Measurements from ENCODE around the gene AP2A2. TPM values are rescaled to one million over a fixed set of nuclear protein-coding genes. Genes with fewer than 3 reads are reported as not detected.
"Not testable (repeated sequence)": the region's sequence is repeated elsewhere in the genome, so short reads cannot be mapped to it uniquely, and the experiment has no call there.

Gene AP2A2
- total and polyA plus RNA-seq, 5 donors, result 22.4 to 55.0 (median 48.9) TPM

- intact Hi-C loops (cut with DNase I), result no loop called here
- H3K4me3 ChIP-seq (ENCODE audit: low read length), result no peak overlapping the region
- 93% methylated on average over 17 of the region's 17 CpGs for WGBS
- H3K27me3 ChIP-seq (ENCODE audit: control insufficient read depth, insufficient read depth), result no peaks in the 10 kb centered on the region
- no peak overlapping the region for H3K27ac ChIP-seq (ENCODE audit: low read length)
- no peaks in the 10 kb centered on the region for H3K4me1 ChIP-seq (ENCODE audit: control insufficient read depth, insufficient read depth, low read length)
- DNase-seq (peak in 1 of 3 donors; percentile 46), ATAC-seq (no peak)
- H3K9me3 ChIP-seq (ENCODE audit: control insufficient read depth, low read length), result no peaks in the 10 kb centered on the region
Measured at GRCh38 chr11:1009991-1010390, 84.3 kb downstream of the AP2A2 start.

- intact Hi-C loops (cut with DNase I), result no loop called here
- Histone ChIP-seq H3K4me1 (ENCODE audit: control insufficient read depth, insufficient read depth, low read length) (no peaks in the 10 kb centered on the region), H3K4me3 (ENCODE audit: low read length) (no peak overlapping the region), H3K27me3 (ENCODE audit: control insufficient read depth, insufficient read depth) (no peaks in the 10 kb centered on the region), H3K9me3 (ENCODE audit: control insufficient read depth, low read length) (no peaks in the 10 kb centered on the region), H3K27ac (ENCODE audit: low read length) (no peak overlapping the region)
- DNase-seq, result no peak
- WGBS, result 90% methylated on average over 35 of the region's 35 CpGs
- ATAC-seq, result no peak
Measured at GRCh38 chr11:1010551-1011319, 85.1 kb downstream of the AP2A2 start.

- intact Hi-C loops (cut with DNase I), result no loop called here
- Histone ChIP-seq H3K9me3 (ENCODE audit: control insufficient read depth, low read length) (no peaks in the 10 kb centered on the region), H3K27me3 (ENCODE audit: control insufficient read depth, insufficient read depth) (no peaks in the 10 kb centered on the region), H3K4me3 (ENCODE audit: low read length) (no peak overlapping the region), H3K4me1 (ENCODE audit: control insufficient read depth, insufficient read depth, low read length) (no peaks in the 10 kb centered on the region), H3K27ac (ENCODE audit: low read length) (no peak overlapping the region)
- WGBS, result 86% methylated on average over 17 of the region's 17 CpGs
- no peak for DNase-seq
- ATAC-seq, result no peak
Measured at GRCh38 chr11:1011320-1011698, 85.6 kb downstream of the AP2A2 start.

GRCh38 chr11:1012291-1012690 is 86.6 kb downstream of the AP2A2 start:
- Histone ChIP-seq H3K9me3 (ENCODE audit: control insufficient read depth, low read length) (no peaks in the 10 kb centered on the region), H3K27me3 (ENCODE audit: control insufficient read depth, insufficient read depth) (no peaks in the 10 kb centered on the region), H3K27ac (ENCODE audit: low read length) (no peak overlapping the region), H3K4me3 (ENCODE audit: low read length) (no peak overlapping the region), H3K4me1 (ENCODE audit: control insufficient read depth, insufficient read depth, low read length) (no peaks in the 10 kb centered on the region)
- intact Hi-C loops (cut with DNase I), result no loop called here
- ATAC-seq (no peak), DNase-seq (no peak)
- 90% methylated on average over 17 of the region's 17 CpGs for WGBS

GRCh38 chr11:1012740-1013630 is 87.3 kb downstream of the AP2A2 start:
- WGBS, result 88% methylated on average over 28 of the region's 28 CpGs
- ATAC-seq, result no peak
- Histone ChIP-seq H3K4me1 (ENCODE audit: control insufficient read depth, insufficient read depth, low read length) (no peaks in the 10 kb centered on the region), H3K27me3 (ENCODE audit: control insufficient read depth, insufficient read depth) (no peaks in the 10 kb centered on the region), H3K9me3 (ENCODE audit: control insufficient read depth, low read length) (no peaks in the 10 kb centered on the region), H3K27ac (ENCODE audit: low read length) (no peak overlapping the region), H3K4me3 (ENCODE audit: low read length) (no peak overlapping the region)
- peak in 1 of 3 donors; percentile 42 for DNase-seq
- intact Hi-C loops (cut with DNase I), result no loop called here

- Histone ChIP-seq H3K27ac (ENCODE audit: low read length) (no peak overlapping the region), H3K4me1 (ENCODE audit: control insufficient read depth, insufficient read depth, low read length) (no peaks in the 10 kb centered on the region), H3K27me3 (ENCODE audit: control insufficient read depth, insufficient read depth) (no peaks in the 10 kb centered on the region), H3K4me3 (ENCODE audit: low read length) (no peak overlapping the region), H3K9me3 (ENCODE audit: control insufficient read depth, low read length) (no peaks in the 10 kb centered on the region)
- WGBS, result 94% methylated on average over 12 of the region's 12 CpGs
- no peak for ATAC-seq
- no peak for DNase-seq
- intact Hi-C loops (cut with DNase I), result no loop called here
Measured at GRCh38 chr11:1013631-1013935, 87.9 kb downstream of the AP2A2 start.

- Histone ChIP-seq H3K4me1 (ENCODE audit: control insufficient read depth, insufficient read depth, low read length) (no peaks in the 10 kb centered on the region), H3K27me3 (ENCODE audit: control insufficient read depth, insufficient read depth) (no peaks in the 10 kb centered on the region), H3K27ac (ENCODE audit: low read length) (no peak overlapping the region), H3K4me3 (ENCODE audit: low read length) (no peak overlapping the region), H3K9me3 (ENCODE audit: control insufficient read depth, low read length) (no peaks in the 10 kb centered on the region)
- WGBS, result 91% methylated on average over 14 of the region's 14 CpGs
- intact Hi-C loops (cut with DNase I), result no loop called here
- DNase-seq (no peak), ATAC-seq (no peak)
Measured at GRCh38 chr11:1014276-1014675, 88.6 kb downstream of the AP2A2 start.

- 97% methylated on average over 7 of the region's 7 CpGs for WGBS
- DNase-seq (no peak), ATAC-seq (no peak)
- H3K4me3 ChIP-seq (ENCODE audit: low read length), result no peak overlapping the region
- no peaks in the 10 kb centered on the region for H3K9me3 ChIP-seq (ENCODE audit: control insufficient read depth, low read length)
- H3K27me3 ChIP-seq (ENCODE audit: control insufficient read depth, insufficient read depth), result no peaks in the 10 kb centered on the region
- no peaks in the 10 kb centered on the region for H3K4me1 ChIP-seq (ENCODE audit: control insufficient read depth, insufficient read depth, low read length)
- intact Hi-C loops (cut with DNase I), result no loop called here
- no peak overlapping the region for H3K27ac ChIP-seq (ENCODE audit: low read length)
Measured at GRCh38 chr11:1015064-1015463, 89.4 kb downstream of the AP2A2 start.

GRCh38 chr11:1015826-1016545 is 90.3 kb downstream of the AP2A2 start:
- H3K9me3 ChIP-seq (ENCODE audit: control insufficient read depth, low read length), result no peaks in the 10 kb centered on the region

GRCh38 chr11:1016610-1017126 is 91.0 kb downstream of the AP2A2 start:
- intact Hi-C loops (cut with DNase I); H3K27me3 ChIP-seq (ENCODE audit: control insufficient read depth, insufficient read depth); H3K9me3 ChIP-seq (ENCODE audit: control insufficient read depth, low read length); H3K4me1 ChIP-seq (ENCODE audit: control insufficient read depth, insufficient read depth, low read length); H3K27ac ChIP-seq (ENCODE audit: low read length); H3K4me3 ChIP-seq (ENCODE audit: low read length); DNase-seq: not testable (repeated sequence)
- 69% methylated on average over 7 of the region's 7 CpGs for WGBS
- ATAC-seq, result peak; percentile 39 to 45

More at GRCh38 chr11:1015826-1016545, 90.3 kb downstream of the AP2A2 start:
- Histone ChIP-seq H3K27me3 (ENCODE audit: control insufficient read depth, insufficient read depth) (no peaks in the 10 kb centered on the region), H3K27ac (ENCODE audit: low read length) (no peak overlapping the region), H3K4me3 (ENCODE audit: low read length) (no peak overlapping the region), H3K4me1 (ENCODE audit: control insufficient read depth, insufficient read depth, low read length) (no peaks in the 10 kb centered on the region)
- no peak for ATAC-seq
- 87% methylated on average over 20 of the region's 20 CpGs for WGBS
- DNase-seq, result no peak
- intact Hi-C loops (cut with DNase I), result no loop called here

Data from right cardiac atrium (tissue), 5 donors.